Esophagus squamous epithelium (tissue), 4 donors: ENCODE measurements around the gene CCBE1.

ENCODE experiments used
- CTCF ChIP-seq, 6 experiments: fragments of 450-650 bp in 4 of 6; fragments of 200-600 bp in 2 of 6; sonication (generic) in 2 of 6; IDR thresholded peaks; one replicate each; pipeline ENCODE4 v1.5.1; 2016 to 2019; ENCODE audit warnings: antibody characterized with exemption in 6 of 6, mild to moderate bottlenecking in 4 of 6, moderate library complexity in 4 of 6
- POLR2A ChIP-seq, 4 donors: fragments of 450-650 bp; IDR thresholded peaks; one replicate each; pipeline ENCODE4 v1.6.1; 2017; ENCODE audit warnings: antibody characterized with exemption in 4 of 4, mild to moderate bottlenecking in 4 of 4, moderate library complexity in 3 of 4

DNA sequence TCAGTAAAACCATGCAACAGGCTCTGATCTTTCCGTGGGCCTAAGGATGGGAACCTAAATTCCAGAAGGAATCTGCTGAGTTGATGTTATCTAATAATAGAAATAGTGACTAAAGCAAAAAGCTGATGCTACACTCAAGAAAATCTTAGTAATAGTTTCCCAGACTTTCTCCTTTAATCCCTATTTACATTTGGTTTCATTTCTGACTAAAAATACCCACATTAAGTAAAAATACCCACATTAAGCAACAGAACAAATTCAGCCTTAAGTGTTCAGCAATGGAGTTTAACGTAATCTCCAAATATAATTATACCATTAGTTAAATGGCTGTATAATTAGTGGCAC is 50.3 kb downstream of the CCBE1 start:
- no peak for TF ChIP-seq CTCF (IDR thresholded peaks at IDR 0.05)
- TF ChIP-seq POLR2A (IDR thresholded peaks at IDR 0.05), result no peak
